ENCODE results near the gene CDH26. TPM values are rescaled to one million over a fixed set of nuclear protein-coding genes. Genes with fewer than 3 reads are reported as not detected.

Gene CDH26
- polyA plus RNA-seq, 2 donors = 2.6 to 3.8 TPM

- Histone ChIP-seq H3K9me3 (ENCODE audit: control insufficient read depth in 2 of 2, insufficient read depth in 1 of 2, low read depth in 1 of 2, low read length in 1 of 2) (peaks cover 0 to 3% of the 10 kb centered on the region in 2 donors), H3K4me3 (ENCODE audit: low read depth in 1 of 2, low read length in 2 of 2) (no peak overlapping the region), H3K36me3 (ENCODE audit: control insufficient read depth in 2 of 2, insufficient read depth in 2 of 2, low read length in 1 of 2) (no peaks in the 10 kb centered on the region), H3K27me3 (ENCODE audit: control insufficient read depth in 1 of 2, insufficient read depth in 2 of 2, low read length in 2 of 2) (no peaks in the 10 kb centered on the region), H3K4me1 (ENCODE audit: control insufficient read depth in 2 of 2, insufficient read depth in 2 of 2, low read length in 1 of 2) (peaks cover 1 to 4% of the 10 kb centered on the region in 2 donors), H3K27ac (ENCODE audit: low read depth in 2 of 2, low read length in 1 of 2) (no peak overlapping the region)
- 91 to 94% methylated on average over 8 of the region's 8 CpGs for WGBS, 2 donors
Observed at GRCh38 chr20:60046860-60047259, 88.6 kb downstream of the CDH26 start.

DNA sequence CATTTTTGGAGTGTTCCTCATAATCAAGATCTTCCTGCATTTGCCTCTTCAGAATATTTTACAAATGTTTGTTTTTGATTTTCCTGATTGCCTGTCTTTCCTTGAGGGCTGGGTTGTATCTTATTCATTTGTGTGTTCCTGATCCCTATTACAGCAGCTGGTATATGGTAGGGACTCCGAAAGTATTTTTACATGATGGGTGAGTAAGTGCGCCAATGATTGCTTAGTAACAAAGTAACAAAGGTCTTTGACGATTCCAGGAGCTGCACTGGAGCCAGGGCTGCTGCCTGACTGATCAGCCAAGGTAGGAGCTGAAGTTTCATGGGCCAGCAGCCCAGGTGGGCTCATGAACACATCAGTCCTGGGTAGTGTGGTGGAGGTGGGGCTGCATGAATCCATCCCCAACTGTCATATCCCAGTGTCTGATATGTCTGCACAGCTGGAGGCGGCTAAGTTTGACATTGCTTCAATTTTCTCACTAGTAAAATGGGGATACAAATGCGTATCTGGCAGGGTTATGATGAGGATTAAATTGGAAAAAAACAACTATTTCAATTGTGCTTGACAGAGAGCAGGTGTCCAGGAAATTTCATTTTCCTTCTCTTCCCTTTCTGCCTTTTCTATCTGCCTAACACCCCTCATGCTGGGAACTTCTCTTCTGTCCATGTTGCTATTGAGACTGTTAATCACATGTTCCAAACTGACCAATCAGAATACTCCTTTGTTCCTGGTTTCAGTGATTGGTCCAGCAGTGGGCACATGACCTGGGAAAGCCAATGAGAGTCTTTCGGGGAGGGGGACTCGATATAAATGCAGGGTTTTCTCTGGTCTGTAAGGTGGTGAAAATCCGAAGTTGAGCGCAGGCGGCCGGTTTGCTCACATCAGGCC lies 90.7 kb downstream of the CDH26 start:
- peaks cover 1 to 4% of the 10 kb centered on the region in 2 donors for H3K4me1 ChIP-seq (ENCODE audit: control insufficient read depth in 2 of 2, insufficient read depth in 2 of 2, low read length in 1 of 2)
- peaks cover 0 to 3% of the 10 kb centered on the region in 2 donors for H3K9me3 ChIP-seq (ENCODE audit: control insufficient read depth in 2 of 2, insufficient read depth in 1 of 2, low read depth in 1 of 2, low read length in 1 of 2)
- H3K27ac ChIP-seq (ENCODE audit: low read depth in 2 of 2, low read length in 1 of 2) = no peak overlapping the region
- no peaks in the 10 kb centered on the region for H3K36me3 ChIP-seq (ENCODE audit: control insufficient read depth in 2 of 2, insufficient read depth in 2 of 2, low read length in 1 of 2)
- no peak overlapping the region for H3K4me3 ChIP-seq (ENCODE audit: low read depth in 1 of 2, low read length in 2 of 2)
- 85 to 87% methylated on average over 11 of the region's 11 CpGs for WGBS, 2 donors
- H3K27me3 ChIP-seq (ENCODE audit: control insufficient read depth in 1 of 2, insufficient read depth in 2 of 2, low read length in 2 of 2) = no peaks in the 10 kb centered on the region

- H3K27ac ChIP-seq (ENCODE audit: low read depth in 2 of 2, low read length in 1 of 2) = peak overlapping the region in 1 of 2 donors; percentile 28
- H3K9me3 ChIP-seq (ENCODE audit: control insufficient read depth in 2 of 2, insufficient read depth in 1 of 2, low read depth in 1 of 2, low read length in 1 of 2) = peaks cover 0 to 3% of the 10 kb centered on the region in 2 donors
- H3K4me3 ChIP-seq (ENCODE audit: low read depth in 1 of 2, low read length in 2 of 2) = no peak overlapping the region
- H3K27me3 ChIP-seq (ENCODE audit: control insufficient read depth in 1 of 2, insufficient read depth in 2 of 2, low read length in 2 of 2) = no peaks in the 10 kb centered on the region
- peaks cover 1 to 4% of the 10 kb centered on the region in 2 donors for H3K4me1 ChIP-seq (ENCODE audit: control insufficient read depth in 2 of 2, insufficient read depth in 2 of 2, low read length in 1 of 2)
- 66 to 69% methylated on average over 5 of the region's 5 CpGs for WGBS, 2 donors
- no peaks in the 10 kb centered on the region for H3K36me3 ChIP-seq (ENCODE audit: control insufficient read depth in 2 of 2, insufficient read depth in 2 of 2, low read length in 1 of 2)
Observed at GRCh38 chr20:60049601-60050000, 91.4 kb downstream of the CDH26 start.

DNA sequence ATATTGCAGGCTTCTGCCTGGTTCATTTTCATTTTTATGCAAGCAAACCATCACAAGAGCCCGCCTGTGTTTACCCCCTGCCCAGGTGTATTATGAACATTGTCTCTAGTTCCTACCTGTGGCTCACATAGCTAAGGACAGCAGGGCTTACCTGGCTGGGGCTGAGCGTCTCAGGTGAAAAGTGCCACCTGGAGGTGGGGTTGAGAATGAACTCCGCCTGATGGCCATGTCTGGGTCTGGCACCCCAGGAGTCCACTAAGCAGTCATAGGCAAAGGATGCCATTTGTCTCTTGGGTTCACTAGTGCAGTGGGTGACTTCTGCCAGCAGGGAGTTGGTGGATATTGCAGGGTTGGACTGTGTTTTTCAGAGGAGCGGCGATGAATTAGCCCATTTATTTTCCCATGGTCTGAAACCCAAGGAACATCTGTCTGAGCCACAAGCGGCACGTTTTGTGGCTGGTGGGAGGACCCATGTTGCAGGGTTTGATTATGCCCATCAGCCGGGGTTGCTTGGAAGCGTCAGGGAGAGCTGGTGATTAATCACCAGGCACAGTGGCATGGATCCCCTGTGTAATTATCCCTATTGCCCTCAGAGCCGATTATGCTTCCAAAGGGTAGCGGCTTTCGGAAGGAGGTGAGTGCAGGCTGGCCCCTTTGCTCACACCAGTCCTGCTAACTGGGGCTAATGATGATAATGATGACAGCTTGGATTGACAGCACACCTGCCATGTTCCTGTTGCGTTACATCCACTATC lies 92.1 kb downstream of the CDH26 start:
- peaks cover 1 to 4% of the 10 kb centered on the region in 2 donors for H3K4me1 ChIP-seq (ENCODE audit: control insufficient read depth in 2 of 2, insufficient read depth in 2 of 2, low read length in 1 of 2)
- no peaks in the 10 kb centered on the region for H3K27me3 ChIP-seq (ENCODE audit: control insufficient read depth in 1 of 2, insufficient read depth in 2 of 2, low read length in 2 of 2)
- peak overlapping the region in 1 of 2 donors; percentile 28 for H3K27ac ChIP-seq (ENCODE audit: low read depth in 2 of 2, low read length in 1 of 2)
- H3K4me3 ChIP-seq (ENCODE audit: low read depth in 1 of 2, low read length in 2 of 2) = no peak overlapping the region
- peaks cover 0 to 3% of the 10 kb centered on the region in 2 donors for H3K9me3 ChIP-seq (ENCODE audit: control insufficient read depth in 2 of 2, insufficient read depth in 1 of 2, low read depth in 1 of 2, low read length in 1 of 2)
- no peaks in the 10 kb centered on the region for H3K36me3 ChIP-seq (ENCODE audit: control insufficient read depth in 2 of 2, insufficient read depth in 2 of 2, low read length in 1 of 2)
- WGBS, 2 donors = 73% methylated on average over 13 of the region's 13 CpGs

GRCh38 chr20:60051911-60052310 lies 93.7 kb downstream of the CDH26 start:
- H3K27me3 ChIP-seq (ENCODE audit: control insufficient read depth in 1 of 2, insufficient read depth in 2 of 2, low read length in 2 of 2) = no peaks in the 10 kb centered on the region
- no peak overlapping the region for H3K27ac ChIP-seq (ENCODE audit: low read depth in 2 of 2, low read length in 1 of 2)
- H3K4me1 ChIP-seq (ENCODE audit: control insufficient read depth in 2 of 2, insufficient read depth in 2 of 2, low read length in 1 of 2) = peaks cover 1 to 2% of the 10 kb centered on the region in 2 donors
- H3K4me3 ChIP-seq (ENCODE audit: low read depth in 1 of 2, low read length in 2 of 2) = no peak overlapping the region
- 74 to 75% methylated on average over 3 of the region's 3 CpGs for WGBS, 2 donors
- peaks cover 0 to 3% of the 10 kb centered on the region in 2 donors for H3K9me3 ChIP-seq (ENCODE audit: control insufficient read depth in 2 of 2, insufficient read depth in 1 of 2, low read depth in 1 of 2, low read length in 1 of 2)
- H3K36me3 ChIP-seq (ENCODE audit: control insufficient read depth in 2 of 2, insufficient read depth in 2 of 2, low read length in 1 of 2) = no peaks in the 10 kb centered on the region

GRCh38 chr20:60052322-60052721 lies 94.1 kb downstream of the CDH26 start:
- H3K4me3 ChIP-seq (ENCODE audit: low read depth in 1 of 2, low read length in 2 of 2) = no peak overlapping the region
- WGBS, 2 donors = 77% methylated on average over 3 of the region's 3 CpGs
- H3K4me1 ChIP-seq (ENCODE audit: control insufficient read depth in 2 of 2, insufficient read depth in 2 of 2, low read length in 1 of 2) = peaks cover 1 to 2% of the 10 kb centered on the region in 2 donors
- H3K9me3 ChIP-seq (ENCODE audit: control insufficient read depth in 2 of 2, insufficient read depth in 1 of 2, low read depth in 1 of 2, low read length in 1 of 2) = peaks cover 0 to 3% of the 10 kb centered on the region in 2 donors
- H3K36me3 ChIP-seq (ENCODE audit: control insufficient read depth in 2 of 2, insufficient read depth in 2 of 2, low read length in 1 of 2) = no peaks in the 10 kb centered on the region
- no peaks in the 10 kb centered on the region for H3K27me3 ChIP-seq (ENCODE audit: control insufficient read depth in 1 of 2, insufficient read depth in 2 of 2, low read length in 2 of 2)
- no peak overlapping the region for H3K27ac ChIP-seq (ENCODE audit: low read depth in 2 of 2, low read length in 1 of 2)

GRCh38 chr20:60053125-60053817 lies 95.0 kb downstream of the CDH26 start:
- H3K9me3 ChIP-seq (ENCODE audit: control insufficient read depth in 2 of 2, insufficient read depth in 1 of 2, low read depth in 1 of 2, low read length in 1 of 2) = peaks cover 0 to 3% of the 10 kb centered on the region in 2 donors
- H3K36me3 ChIP-seq (ENCODE audit: control insufficient read depth in 2 of 2, insufficient read depth in 2 of 2, low read length in 1 of 2) = no peaks in the 10 kb centered on the region
- H3K4me1 ChIP-seq (ENCODE audit: control insufficient read depth in 2 of 2, insufficient read depth in 2 of 2, low read length in 1 of 2) = peaks cover 1 to 2% of the 10 kb centered on the region in 2 donors
- WGBS, 2 donors = 29 to 30% methylated on average over 16 of the region's 16 CpGs
- H3K27me3 ChIP-seq (ENCODE audit: control insufficient read depth in 1 of 2, insufficient read depth in 2 of 2, low read length in 2 of 2) = no peaks in the 10 kb centered on the region
- H3K27ac ChIP-seq (ENCODE audit: low read depth in 2 of 2, low read length in 1 of 2) = no peak overlapping the region
- no peak overlapping the region for H3K4me3 ChIP-seq (ENCODE audit: low read depth in 1 of 2, low read length in 2 of 2)

DNA sequence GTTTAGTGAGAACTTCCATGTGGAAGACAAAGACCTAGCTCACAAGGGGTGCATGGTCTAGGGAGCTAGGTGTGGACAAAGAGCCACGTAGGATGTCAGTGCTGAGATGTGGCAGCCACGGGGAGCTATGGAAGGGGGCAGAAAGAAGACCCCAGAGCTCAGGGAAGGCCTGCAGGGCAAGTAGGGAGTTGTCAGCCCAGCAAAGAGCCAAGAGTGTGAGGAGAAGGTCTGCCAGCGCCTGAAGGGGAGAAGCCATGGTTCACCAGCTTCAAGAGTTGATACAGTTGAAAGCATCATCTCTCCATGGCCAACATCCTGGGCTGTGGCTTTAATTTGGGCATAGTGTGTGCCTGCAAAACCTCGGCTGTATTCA lies 95.6 kb downstream of the CDH26 start:
- Histone ChIP-seq H3K4me3 (ENCODE audit: low read depth in 1 of 2, low read length in 2 of 2) (no peak overlapping the region), H3K27me3 (ENCODE audit: control insufficient read depth in 1 of 2, insufficient read depth in 2 of 2, low read length in 2 of 2) (no peaks in the 10 kb centered on the region), H3K9me3 (ENCODE audit: control insufficient read depth in 2 of 2, insufficient read depth in 1 of 2, low read depth in 1 of 2, low read length in 1 of 2) (peaks cover 0 to 3% of the 10 kb centered on the region in 2 donors), H3K4me1 (ENCODE audit: control insufficient read depth in 2 of 2, insufficient read depth in 2 of 2, low read length in 1 of 2) (peaks cover under 1 to 1% of the 10 kb centered on the region in 2 donors), H3K27ac (ENCODE audit: low read depth in 2 of 2, low read length in 1 of 2) (no peak overlapping the region), H3K36me3 (ENCODE audit: control insufficient read depth in 2 of 2, insufficient read depth in 2 of 2, low read length in 1 of 2) (no peaks in the 10 kb centered on the region)
- 61 to 66% methylated on average over 4 of the region's 4 CpGs for WGBS, 2 donors

Measured in esophagus (tissue), 2 donors.